ENCODE measurements around the gene DBH.

DBH gene

DNA sequence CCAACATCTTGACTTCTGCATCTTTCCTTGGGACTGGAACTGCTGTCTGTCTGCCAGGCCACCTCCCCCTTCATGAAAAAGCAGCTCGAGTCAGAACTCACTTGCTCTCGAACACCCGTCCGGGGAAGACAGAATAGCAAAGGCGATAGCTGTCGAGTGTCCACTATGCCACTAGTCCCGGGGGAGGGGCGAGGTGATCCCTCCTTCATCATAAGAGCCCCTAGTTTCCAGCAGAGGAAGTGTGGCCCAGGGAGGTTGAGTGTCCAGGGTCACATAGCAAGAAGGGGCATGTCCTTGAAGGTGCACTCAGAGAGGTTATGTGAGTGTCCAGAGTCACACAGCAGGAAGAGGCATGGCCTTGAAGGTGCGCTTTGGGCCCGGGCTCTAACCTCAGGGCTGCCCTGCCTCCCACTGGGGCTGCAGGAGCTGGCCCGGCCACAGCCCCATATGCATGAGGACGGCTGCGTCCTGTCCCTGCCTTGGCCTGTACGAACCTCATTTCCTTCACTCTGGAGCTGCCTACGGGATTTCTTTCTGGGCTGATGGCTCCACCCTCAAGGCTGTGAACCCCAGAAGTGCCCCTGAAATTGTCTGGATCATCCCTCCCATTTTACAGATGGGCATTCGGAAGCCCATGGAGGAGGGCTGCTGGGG is 6.7 kb downstream of the DBH start:
- Histone ChIP-seq H3K9me2 (replicated peaks; ENCODE audit: insufficient read depth, low read length) (no peaks in the 10 kb centered on the region), H3K4me2 (ENCODE audit: low read depth, low read length, poor library complexity, severe bottlenecking) (no peak overlapping the region), H3K9me3 (ENCODE audit: insufficient read depth, low read length) (no peaks in the 10 kb centered on the region), H3K9ac (ENCODE audit: low read length) (no peak overlapping the region), H3K79me2 (ENCODE audit: insufficient read depth, low read length) (no peaks in the 10 kb centered on the region), H3K4me3 (ENCODE audit: insufficient read depth, low read length, poor library complexity, severe bottlenecking) (no peak overlapping the region), H2AFZ (ENCODE audit: low read depth, low read length, severe bottlenecking) (no peak overlapping the region), H3K27me3 (ENCODE audit: low read length) (no peaks in the 10 kb centered on the region), H4K20me1 (ENCODE audit: low read depth, low read length) (no peaks in the 10 kb centered on the region), H3K36me3 (ENCODE audit: low read length) (no peaks in the 10 kb centered on the region), H3F3A (ENCODE audit: insufficient read depth) (no peaks in the 10 kb centered on the region), H3K27ac (ENCODE audit: low read depth, low read length) (no peak overlapping the region)
- TF ChIP-seq EZH2phosphoT487 (conservative IDR thresholded peaks at IDR 0.05; ENCODE audit: low read length) (no peak), CTCF (IDR thresholded peaks at IDR 0.05; ENCODE audit: insufficient read depth, low read length, poor library complexity, severe bottlenecking) (no peak)

DNA sequence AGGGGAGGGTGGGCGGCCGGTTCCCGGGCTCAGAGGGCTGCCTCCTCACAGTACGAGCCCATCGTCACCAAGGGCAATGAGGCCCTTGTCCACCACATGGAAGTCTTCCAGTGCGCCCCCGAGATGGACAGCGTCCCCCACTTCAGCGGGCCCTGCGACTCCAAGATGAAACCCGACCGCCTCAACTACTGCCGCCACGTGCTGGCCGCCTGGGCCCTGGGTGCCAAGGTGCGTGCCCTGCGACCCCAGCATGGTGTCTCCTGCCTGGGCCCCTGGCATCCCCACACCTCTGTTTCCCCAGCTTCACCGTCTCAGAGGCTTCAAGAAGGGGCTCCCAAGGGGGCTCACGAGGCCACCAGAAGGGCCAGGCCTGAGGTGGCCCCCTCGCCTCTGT is 7.2 kb downstream of the DBH start:
- TF ChIP-seq EZH2phosphoT487 (conservative IDR thresholded peaks at IDR 0.05; ENCODE audit: low read length) (no peak), CTCF (IDR thresholded peaks at IDR 0.05; ENCODE audit: insufficient read depth, low read length, poor library complexity, severe bottlenecking) (no peak)
- no peak overlapping the region for H3K4me2 ChIP-seq (ENCODE audit: low read depth, low read length, poor library complexity, severe bottlenecking)

GRCh38 chr9:133643978-133644760 is 8.0 kb downstream of the DBH start:
- no peak overlapping the region for H3K4me2 ChIP-seq (ENCODE audit: low read depth, low read length, poor library complexity, severe bottlenecking)
- H4K20me1 ChIP-seq (ENCODE audit: low read depth, low read length), result no peaks in the 10 kb centered on the region
- no peaks in the 10 kb centered on the region for H3K79me2 ChIP-seq (ENCODE audit: insufficient read depth, low read length)
- no peak overlapping the region for H2AFZ ChIP-seq (ENCODE audit: low read depth, low read length, severe bottlenecking)
- H3K36me3 ChIP-seq (ENCODE audit: low read length), result no peaks in the 10 kb centered on the region
- no peaks in the 10 kb centered on the region for H3K9me2 ChIP-seq (replicated peaks; ENCODE audit: insufficient read depth, low read length)
- no peak overlapping the region for H3K9ac ChIP-seq (ENCODE audit: low read length)
- no peak for TF ChIP-seq EZH2phosphoT487 (conservative IDR thresholded peaks at IDR 0.05; ENCODE audit: low read length)
- no peak for TF ChIP-seq CTCF (IDR thresholded peaks at IDR 0.05; ENCODE audit: insufficient read depth, low read length, poor library complexity, severe bottlenecking)
- no peaks in the 10 kb centered on the region for H3F3A ChIP-seq (ENCODE audit: insufficient read depth)
- H3K9me3 ChIP-seq (ENCODE audit: insufficient read depth, low read length), result no peaks in the 10 kb centered on the region
- no peak overlapping the region for H3K27ac ChIP-seq (ENCODE audit: low read depth, low read length)
- no peak overlapping the region for H3K4me3 ChIP-seq (ENCODE audit: insufficient read depth, low read length, poor library complexity, severe bottlenecking)
- H3K27me3 ChIP-seq (ENCODE audit: low read length), result no peaks in the 10 kb centered on the region

More for the DNA sequence above, 7.2 kb downstream of the DBH start:
- Histone ChIP-seq H3K79me2 (ENCODE audit: insufficient read depth, low read length) (no peaks in the 10 kb centered on the region), H2AFZ (ENCODE audit: low read depth, low read length, severe bottlenecking) (no peak overlapping the region), H3K36me3 (ENCODE audit: low read length) (no peaks in the 10 kb centered on the region), H3F3A (ENCODE audit: insufficient read depth) (no peaks in the 10 kb centered on the region), H3K4me3 (ENCODE audit: insufficient read depth, low read length, poor library complexity, severe bottlenecking) (no peak overlapping the region), H3K9ac (ENCODE audit: low read length) (no peak overlapping the region), H3K27me3 (ENCODE audit: low read length) (no peaks in the 10 kb centered on the region), H3K9me3 (ENCODE audit: insufficient read depth, low read length) (no peaks in the 10 kb centered on the region), H4K20me1 (ENCODE audit: low read depth, low read length) (no peaks in the 10 kb centered on the region), H3K9me2 (replicated peaks; ENCODE audit: insufficient read depth, low read length) (no peaks in the 10 kb centered on the region), H3K27ac (ENCODE audit: low read depth, low read length) (no peak overlapping the region)
